Mucosa of descending colon (tissue), 3 donors: ENCODE measurements around the gene GSN. TPM values are rescaled to one million over a fixed set of nuclear protein-coding genes. Genes with fewer than 3 reads are reported as not detected.

ENCODE experiments used
- ATAC-seq: fragments of 200-7000 bp; cut with Tn5 transposase; one replicate; pipeline ENCODE4 v1.9.1; 2020; ENCODE audit warnings: mild to moderate bottlenecking, moderate library complexity
- DNase-seq, 3 donors: peaks; one replicate each; pipeline ENCODE4 v3.0.0-alpha.2; 2020
- H3K36me3 ChIP-seq: fragments of 200-600 bp; one replicate; pipeline ENCODE4 v1.8.0; 2021; ENCODE audit warnings: low read depth, mild to moderate bottlenecking
- H3K4me1 ChIP-seq: fragments of 200-600 bp; one replicate; pipeline ENCODE4 v1.8.0; 2021; ENCODE audit warnings: low read depth, mild to moderate bottlenecking
- H3K4me3 ChIP-seq: fragments of 200-600 bp; one replicate; pipeline ENCODE4 v1.8.0; 2021; ENCODE audit warnings: mild to moderate bottlenecking
- H3K9me3 ChIP-seq: fragments of 200-600 bp; one replicate; pipeline ENCODE4 v1.8.0; 2021; ENCODE audit warnings: mild to moderate bottlenecking
- CTCF ChIP-seq: fragments of 200-600 bp; IDR thresholded peaks from one replicate; pipeline ENCODE4 v1.8.0; 2022; ENCODE audit warnings: antibody characterized with exemption, mild to moderate bottlenecking
- intact Hi-C, 2 donors: fragments of 100-400 bp; cut with DNase I in 1 of 2; cut with micrococcal nuclease in 1 of 2; formaldehyde crosslinking; loops; one replicate each; pipeline versions ENCODE4 v1.11.0 to v1.11.1; 2022; cut with DNase I, micrococcal nuclease
- total RNA-seq, 3 donors: library from RNA; stranded (reverse); fragmentation: NEBNext Ultra II Directional in 2 of 3; extraction: Animal tissue kit (Norgen Biotek cat#: 25700) in 2 of 3; gene quantifications; one replicate each; pipeline versions ENCODE4 v1.2.1 to v1.2.4, GENCODE V29; 2021 to 2023
- donor health status: DM: no; HTN: no; CAD: no; lungs with moderate emphysema.
- donor health status: DM: no; HTN: no; CAD: no.
- donor health status: DM: no; HTN: yes; CAD: no.

GSN gene
- total RNA-seq, 3 donors from 2014 or later, result 443 to 952 (median 937) TPM

DNA sequence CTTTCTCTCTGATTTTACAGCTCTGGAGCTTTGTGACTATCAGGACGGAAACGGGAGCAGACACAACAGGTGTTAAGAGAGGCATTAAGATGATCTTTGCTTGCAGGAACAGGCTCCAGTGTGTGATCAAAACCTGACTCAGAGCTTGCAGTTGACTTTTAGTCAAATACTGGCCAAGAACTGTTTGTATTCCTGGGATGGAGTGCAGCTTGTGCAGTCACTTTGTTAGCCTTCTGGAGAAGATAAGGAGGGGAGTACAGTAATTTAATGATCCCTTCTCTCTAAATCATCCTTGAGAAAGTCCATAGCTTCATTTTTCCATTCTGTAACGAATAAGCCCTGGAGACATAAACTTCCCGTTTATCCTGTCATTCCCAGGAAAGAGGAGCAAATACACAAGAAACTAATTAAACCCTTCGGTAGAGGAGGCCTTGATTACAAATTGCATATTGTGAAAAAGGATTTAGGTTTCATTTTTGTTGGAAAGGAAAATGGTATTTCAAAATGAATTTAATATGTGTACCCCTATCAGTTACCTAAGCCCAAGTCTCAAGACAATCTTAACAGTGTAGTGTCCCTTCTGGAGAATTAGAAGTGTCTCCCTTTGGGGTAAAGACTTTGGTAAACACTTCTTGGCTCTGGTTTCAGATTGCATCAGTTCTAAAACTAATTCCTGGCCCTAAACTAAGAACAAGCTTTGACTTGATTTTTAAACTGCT lies 105.2 kb downstream of the GSN start:
- peak; percentile 64 for ATAC-seq
- no peak for DNase-seq
- no peak for TF ChIP-seq CTCF
- intact Hi-C loops, result loop anchor here in 1 of 2 donors (10.0 kb wide), 1 partner anchor 48 kb away; no protein-coding TSS in a partner anchor
- H3K9me3 ChIP-seq, result peaks cover 2% of the 10 kb centered on the region
- H3K4me3 ChIP-seq, result no peak overlapping the region
- H3K36me3 ChIP-seq, result no peaks in the 10 kb centered on the region
- H3K4me1 ChIP-seq, result peaks cover 12% of the 10 kb centered on the region

DNA sequence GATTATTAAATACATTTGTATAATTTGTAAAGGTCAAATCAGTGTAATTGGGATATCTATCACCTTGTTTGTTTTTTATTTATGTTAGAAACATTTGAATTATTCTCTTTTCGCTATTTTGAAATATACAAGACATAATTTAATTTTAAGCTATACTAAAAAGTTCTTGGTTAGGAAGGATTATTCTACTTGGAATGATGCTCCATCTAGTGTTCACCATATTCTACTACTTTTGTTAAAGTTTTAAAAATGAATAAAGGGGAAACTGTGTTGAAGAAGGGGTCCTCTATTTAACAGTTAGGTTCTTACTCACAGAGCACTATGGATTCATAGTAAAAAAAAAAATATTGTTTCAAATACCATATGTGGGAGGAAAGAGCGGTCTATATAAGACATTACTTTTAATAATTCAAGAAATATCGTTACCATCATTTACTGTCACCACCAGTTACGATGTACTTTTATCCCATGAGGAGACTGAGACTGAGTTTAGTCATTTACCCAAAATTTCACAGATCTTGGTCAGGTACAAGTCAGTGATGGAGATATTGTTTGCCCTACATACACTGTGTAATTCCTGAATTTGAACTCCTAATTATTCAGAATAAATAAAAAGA lies 108.4 kb downstream of the GSN start:
- Histone ChIP-seq H3K9me3 (peaks cover 3% of the 10 kb centered on the region), H3K36me3 (no peaks in the 10 kb centered on the region), H3K4me1 (peaks cover 10% of the 10 kb centered on the region), H3K4me3 (no peak overlapping the region)
- DNase-seq (no peak), ATAC-seq (no peak)
- intact Hi-C loops, result loop anchor here in 1 of 2 donors (10.0 kb wide), 1 partner anchor 52 kb away; no protein-coding TSS in a partner anchor
- no peak for TF ChIP-seq CTCF

GRCh38 chr9:121380846-121381245 lies 112.9 kb downstream of the GSN start:
- intact Hi-C loops, result no loop called here
- TF ChIP-seq CTCF, result no peak
- ATAC-seq (peak; percentile 99), DNase-seq (peak in 1 of 3 donors; percentile 75)
- no peaks in the 10 kb centered on the region for H3K4me1 ChIP-seq
- H3K36me3 ChIP-seq, result no peaks in the 10 kb centered on the region
- H3K4me3 ChIP-seq, result no peak overlapping the region
- peaks cover 3% of the 10 kb centered on the region for H3K9me3 ChIP-seq

Other genes with a start within 250 kb of the GSN start
- gene C5, start 217.9 kb upstream of the GSN start, total RNA-seq, result 1 to 10 TPM in 2 of 3 donors, under 1 TPM in 1; 0.58 to 3.8 (median 1.3) TPM
- 10 to 100 TPM in 1 of 3 donors, 1 to 10 TPM in 2; 9.6 to 12.4 (median 9.7) TPM for gene CNTRL, start 193.2 kb upstream of the GSN start, total RNA-seq
- 10 to 100 TPM; 70.1 to 87.2 (median 76.2) TPM for gene RAB14, start 66.3 kb upstream of the GSN start, total RNA-seq
- gene STOM, start 102.1 kb downstream of the GSN start, total RNA-seq, result 100 to 1,000 TPM in 2 of 3 donors, 10 to 100 TPM in 1; 79.7 to 335 (median 199) TPM
- 1 to 10 TPM; 1.7 to 6.5 (median 3.2) TPM for gene GGTA1, start 231.7 kb downstream of the GSN start, total RNA-seq